Medulla oblongata (tissue), 1 donor: Measurements from ENCODE around the gene HTR3D.
"Not testable (repeated sequence)": the region's sequence is repeated elsewhere in the genome, so short reads cannot be mapped to it uniquely, and the experiment has no call there.

Experiments used
- DNase-seq: peaks from one replicate; pipeline ENCODE4 v3.0.0-alpha.2; 2015; ENCODE audit errors: extremely low spot score

HTR3D gene, protein sequence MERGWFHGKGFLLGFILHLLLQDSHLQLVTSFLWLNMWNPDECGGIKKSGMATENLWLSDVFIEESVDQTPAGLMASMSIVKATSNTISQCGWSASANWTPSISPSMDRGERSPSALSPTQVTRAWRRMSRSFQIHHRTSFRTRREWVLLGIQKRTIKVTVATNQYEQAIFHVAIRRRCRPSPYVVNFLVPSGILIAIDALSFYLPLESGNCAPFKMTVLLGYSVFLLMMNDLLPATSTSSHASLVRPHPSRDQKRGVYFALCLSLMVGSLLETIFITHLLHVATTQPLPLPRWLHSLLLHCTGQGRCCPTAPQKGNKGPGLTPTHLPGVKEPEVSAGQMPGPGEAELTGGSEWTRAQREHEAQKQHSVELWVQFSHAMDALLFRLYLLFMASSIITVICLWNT

DNA sequence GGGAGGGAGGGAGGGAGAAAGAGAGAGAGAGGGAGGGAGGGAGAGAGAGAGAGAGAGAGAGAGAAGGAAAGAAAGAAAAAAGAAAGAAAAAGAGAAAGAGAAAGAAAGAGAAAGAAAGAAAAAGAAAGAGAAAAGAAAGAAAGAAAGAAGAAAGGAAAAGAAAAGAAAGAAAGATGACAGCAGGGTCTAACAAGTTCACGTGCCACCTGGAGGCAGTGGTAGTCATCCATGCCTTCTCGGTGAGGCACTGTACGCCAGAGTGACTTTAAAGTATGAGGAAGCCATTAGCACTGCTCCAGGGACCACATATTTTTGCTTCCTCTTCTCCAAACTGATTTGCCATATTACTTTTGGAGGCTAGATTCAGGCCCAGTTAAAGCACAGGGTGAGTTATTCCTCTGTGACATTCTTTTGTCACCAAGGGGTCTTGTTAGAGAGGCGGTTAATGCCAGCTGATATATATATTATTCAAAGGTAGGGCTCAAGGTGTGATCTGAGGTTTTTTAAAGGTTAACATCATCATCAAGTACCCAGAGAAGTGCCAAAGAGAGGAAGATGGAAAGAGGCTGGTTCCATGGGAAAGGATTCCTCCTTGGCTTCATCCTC, at the start of gene HTR3D:
TSS of gene HTR3D (plus strand) at position 556 of the 606 bp plus-strand sequence. CDS start at position 556, 0 bp downstream.
- DNase-seq, result no peak

- no peak for DNase-seq
These were observed 49.4 kb upstream of the HTR3D start for GRCh38 chr3:183981990-183982644.

GRCh38 chr3:183984127-183984740, 47.3 kb upstream of the HTR3D start:
- DNase-seq, result no peak

DNA sequence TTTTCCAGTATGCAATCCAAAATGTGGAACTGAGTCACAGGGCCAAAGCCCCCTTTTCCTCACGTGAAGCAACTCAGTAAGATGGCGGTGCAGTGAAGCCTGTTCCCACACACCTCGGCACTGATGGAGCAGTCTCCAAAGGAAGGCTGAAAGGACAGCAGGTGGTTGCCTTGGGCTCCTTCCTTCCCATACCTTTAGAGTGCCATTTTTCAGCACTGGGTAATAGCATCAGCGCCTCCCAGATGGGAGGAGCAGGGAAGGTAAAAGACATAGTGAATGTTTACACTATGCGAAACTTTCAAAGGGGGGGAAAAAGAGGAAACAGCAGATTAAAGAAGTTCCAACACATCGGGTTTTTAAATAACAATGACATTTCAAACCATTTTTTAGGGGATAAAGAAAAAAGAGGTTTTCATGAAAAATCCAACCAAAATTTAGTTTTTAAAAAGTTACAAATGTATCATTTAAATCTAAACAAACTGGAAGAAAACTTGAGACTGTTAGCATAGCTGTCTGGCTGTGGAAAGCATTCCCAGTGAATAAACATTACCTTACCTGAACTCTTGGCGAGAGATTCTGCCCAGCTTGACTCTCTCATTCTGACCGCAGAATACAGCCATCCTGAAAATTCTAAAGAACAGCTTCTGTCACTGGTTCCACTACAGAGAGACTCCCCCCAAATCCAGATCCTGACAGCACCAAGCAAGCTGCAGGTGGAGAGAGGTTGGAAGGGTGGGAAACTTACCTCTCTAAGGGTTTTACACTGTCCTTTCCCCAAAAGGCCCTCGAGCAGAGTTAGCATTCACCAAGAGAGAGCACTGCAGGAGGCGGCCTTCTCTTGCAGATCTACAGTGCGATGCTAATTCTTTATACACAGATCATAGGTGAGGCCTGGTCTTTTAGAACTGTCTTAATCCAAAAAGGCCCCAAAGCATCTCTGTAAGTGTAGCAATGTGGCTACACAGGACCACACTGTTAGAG, 46.5 kb upstream of the HTR3D start:
- no peak for DNase-seq

DNA sequence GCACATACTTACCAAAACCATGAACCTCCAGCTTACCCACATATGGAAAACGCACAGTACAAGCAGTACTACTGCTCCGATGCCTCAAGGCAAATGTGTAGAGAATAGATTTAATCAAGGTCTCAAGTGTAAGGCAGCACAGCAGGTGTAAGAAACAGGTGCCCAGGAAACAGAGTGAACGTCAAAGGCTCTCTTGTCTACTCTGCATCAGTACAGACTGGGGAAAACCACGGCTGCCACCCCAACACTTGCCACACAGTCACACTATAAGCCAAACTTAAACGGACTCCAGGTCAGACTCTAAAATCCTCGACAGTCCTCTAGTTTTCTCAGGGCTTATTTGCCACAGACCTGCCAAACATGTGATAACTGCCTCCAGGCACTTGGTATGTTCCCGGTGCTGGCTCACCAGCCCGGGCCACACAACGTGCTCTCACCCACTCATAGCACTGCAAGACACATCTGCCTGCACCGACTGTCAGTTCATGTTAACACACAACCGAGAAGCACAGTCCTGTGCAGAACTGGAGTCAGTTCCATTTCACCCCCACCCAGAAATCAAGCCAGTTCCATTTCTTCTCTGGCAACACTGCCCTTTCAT, 44.4 kb upstream of the HTR3D start:
- no peak for DNase-seq

DNA sequence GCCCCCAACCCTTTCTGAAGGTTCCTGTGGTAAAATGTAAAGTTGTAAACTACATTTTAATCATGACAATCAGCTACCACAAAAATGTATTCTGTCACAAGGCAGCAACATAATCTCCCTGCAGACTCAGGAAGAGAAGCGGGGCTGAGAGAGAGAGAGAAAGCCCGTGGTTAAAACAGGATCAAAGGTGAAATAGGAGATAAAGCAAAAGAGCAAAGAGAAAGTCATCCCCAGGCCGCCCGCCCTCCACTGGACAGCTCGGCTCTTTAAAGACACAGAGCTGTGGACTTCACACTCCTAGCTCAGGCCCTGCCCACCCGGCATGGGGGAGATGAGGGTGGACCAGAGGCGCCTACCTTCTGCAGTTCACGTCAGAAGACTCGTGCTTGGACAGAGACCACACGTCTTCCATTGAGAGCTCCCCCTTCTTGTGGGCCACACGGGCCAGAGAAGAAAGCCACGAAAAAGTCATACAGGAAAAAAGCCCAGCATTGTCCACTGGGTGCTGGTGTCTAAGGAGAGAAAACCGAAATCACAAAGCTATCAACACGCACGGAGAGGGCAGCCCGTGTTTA, 43.2 kb upstream of the HTR3D start:
- no peak for DNase-seq

DNA sequence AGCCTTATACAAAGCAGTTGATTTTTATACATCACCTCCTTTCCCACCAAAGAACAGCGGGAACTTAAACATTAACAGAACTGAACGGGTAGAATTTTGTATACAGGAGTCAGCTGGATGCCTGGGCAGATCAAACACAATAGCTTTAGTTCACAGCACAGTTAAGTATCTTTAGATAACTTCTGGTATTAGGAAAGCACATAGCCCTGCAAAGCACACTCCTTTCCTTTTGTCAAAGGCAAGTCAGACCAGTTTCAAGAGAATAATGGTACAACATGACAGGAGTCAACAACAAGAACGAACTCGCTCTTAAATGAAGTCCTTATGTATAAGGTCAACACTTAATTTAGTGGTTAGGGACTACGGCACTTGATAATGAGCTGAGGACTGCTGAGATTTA, 40.1 kb upstream of the HTR3D start:
- DNase-seq, result no peak

- DNase-seq, result no peak
These were observed 29.8 kb upstream of the HTR3D start for GRCh38 chr3:184001761-184002160.

DNA sequence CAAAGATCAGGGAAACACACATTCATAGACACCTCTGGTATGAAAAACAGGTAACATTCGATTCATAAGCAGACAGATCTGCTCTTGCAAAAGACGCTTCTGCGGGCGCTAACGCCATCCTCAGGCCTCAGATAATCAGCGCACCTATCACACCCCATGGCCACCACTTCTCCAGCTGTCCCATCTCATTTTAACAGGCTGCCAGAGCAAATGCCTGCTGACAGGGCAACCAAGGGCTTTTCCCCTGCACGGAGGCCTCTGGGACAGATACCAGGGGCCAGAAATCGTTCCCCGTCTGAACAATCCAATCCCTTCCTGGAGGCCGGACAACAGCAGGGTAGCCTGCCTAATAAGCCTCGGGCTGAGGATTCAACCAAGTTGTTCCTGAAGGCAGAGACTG, 29.1 kb upstream of the HTR3D start:
- DNase-seq, result no peak

DNA sequence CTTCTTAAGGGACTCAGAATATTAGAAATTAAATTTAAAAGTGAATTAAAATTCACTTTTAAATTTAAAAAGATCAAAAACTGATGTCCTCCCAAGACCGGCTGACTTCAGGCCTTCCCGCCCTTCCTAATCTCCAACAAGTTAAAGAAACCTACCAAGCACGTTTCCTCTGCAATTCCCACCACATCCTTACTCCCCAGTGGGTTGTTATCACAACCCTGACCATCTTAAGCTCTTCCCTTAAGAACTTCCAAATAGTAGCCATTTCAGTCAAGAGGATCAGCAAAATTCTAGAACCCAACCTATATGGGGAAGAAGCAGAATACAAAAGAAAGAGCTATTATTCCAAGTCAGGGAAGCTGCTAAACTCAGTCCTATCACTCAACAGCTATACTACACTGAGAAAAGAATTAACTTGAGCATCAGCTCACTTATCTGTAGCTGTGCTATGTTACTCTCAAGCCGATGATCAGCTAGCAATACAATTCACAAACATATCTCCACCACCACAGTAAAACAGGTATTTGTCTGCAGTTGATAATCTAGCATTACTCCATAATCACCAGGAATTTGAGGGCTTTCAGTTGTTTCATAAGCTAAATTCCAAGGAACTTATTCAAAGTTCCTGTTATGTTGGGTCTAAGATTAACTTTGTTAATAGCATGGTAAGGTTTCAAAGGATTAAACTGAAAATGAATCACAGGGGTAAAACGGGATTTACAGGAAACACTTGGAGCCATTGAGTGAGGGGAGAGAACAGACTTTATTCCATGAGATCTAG, 28.2 kb upstream of the HTR3D start:
- DNase-seq, result no peak

DNA sequence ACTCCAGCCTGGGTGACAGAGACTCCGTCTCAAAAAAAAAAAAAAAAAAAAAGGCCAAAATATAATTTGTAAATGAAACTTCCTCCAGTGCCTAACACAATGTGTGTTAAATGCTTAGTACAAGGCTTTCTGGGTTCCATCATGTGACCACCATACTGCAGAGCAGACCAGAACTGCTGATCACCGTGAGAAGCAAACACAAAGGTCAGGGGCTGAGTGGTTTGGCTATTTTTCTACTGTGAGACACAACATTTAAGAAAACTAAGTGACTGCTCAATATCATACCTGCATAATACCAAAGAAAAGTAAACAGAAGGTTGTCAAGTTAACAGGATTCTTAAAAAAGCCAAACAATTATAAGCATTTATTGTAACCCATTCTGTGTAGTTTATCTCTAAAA, 27.1 kb upstream of the HTR3D start:
- peak; percentile 41 for DNase-seq

DNA sequence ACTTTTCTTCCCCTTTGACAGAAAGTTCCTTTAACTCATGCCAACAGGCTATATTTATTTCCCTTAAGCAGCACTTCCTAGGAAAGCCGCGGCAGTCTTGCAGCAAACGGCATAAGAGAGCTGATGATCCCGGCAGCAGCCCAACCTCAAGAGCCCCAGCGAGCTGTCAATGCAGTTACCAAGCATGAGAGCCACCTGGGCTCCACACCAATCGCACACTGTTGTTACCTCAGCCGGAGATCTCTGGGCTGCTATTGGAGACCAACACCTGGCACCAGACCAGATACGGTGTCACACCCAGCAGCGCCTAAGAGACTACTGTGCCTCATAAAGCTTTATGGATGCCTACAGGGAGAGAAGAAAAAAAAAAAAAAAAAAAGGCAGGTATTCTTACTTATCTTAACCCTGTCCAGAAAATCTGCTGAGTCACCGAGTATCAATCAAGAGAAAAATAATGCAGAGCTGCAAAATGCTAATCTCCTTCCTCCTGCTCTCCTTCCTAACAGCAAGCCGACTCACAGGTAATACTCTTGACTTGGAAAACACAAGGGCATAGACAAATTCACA, 25.5 kb upstream of the HTR3D start:
- DNase-seq, result peak; percentile 53

DNA sequence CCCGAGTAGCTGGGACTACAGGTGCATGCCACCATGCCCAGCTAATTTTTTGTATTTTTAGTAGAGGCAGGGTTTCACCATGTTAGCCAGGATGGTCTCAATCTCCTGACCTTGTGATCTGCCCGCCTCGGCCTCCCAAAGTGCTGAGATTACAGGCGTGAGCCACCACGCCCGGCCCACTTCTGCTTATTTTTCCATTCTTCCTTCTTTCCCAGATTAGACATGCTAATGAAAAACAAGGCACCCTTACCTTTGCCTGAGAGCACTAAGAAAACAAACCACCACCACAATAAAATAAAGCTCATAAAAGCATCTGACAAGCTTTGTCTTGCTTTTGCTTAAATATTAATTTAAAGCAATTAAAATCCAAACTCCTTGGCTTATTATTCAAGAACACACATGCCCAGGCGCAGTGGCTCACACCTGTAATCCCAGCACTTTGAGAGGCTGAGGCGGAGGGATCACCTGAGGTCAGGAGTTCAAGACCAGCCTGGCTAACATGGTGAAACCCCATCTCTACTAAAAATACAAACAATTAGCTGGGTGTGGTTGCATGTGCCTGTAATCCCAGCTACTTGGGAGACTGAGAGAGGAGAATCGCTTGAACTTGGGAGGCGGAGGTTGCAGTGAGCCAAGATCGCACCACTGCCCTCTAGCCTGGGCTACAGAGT, 24.3 kb upstream of the HTR3D start:
- not testable (repeated sequence) for DNase-seq

GRCh38 chr3:184008161-184008560, 23.4 kb upstream of the HTR3D start:
- no peak for DNase-seq

DNA sequence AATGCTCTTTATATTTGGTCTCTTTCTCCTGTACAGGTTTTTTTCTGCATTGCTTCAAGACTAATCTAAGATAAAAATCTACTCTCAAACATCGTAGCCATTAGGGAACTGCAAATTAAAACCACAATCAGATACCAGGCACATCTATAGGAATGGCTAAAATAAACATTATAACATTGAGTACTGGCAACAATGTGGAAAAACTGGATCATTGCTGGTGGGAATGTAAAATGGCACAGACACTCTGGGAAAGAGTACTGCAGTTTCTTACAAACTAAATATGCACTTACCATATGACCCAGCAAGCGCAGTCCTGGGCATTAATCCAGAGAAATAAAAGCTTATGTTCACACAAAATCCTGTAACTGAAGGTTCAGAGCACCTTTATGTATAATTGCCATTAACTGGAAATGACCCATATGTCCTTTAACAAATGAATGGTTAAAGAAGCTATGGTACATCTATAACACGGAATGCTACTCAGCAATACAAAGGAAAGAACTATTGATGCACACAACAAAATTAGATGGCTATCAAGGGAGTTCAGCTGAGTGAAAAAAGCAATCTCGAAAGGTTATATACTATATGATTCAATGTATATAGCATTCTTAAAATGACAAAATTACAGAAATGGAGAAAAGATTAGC, 20.2 kb upstream of the HTR3D start:
- no peak for DNase-seq

- no peak for DNase-seq
These were observed 19.3 kb upstream of the HTR3D start for GRCh38 chr3:184011937-184012889.

DNA sequence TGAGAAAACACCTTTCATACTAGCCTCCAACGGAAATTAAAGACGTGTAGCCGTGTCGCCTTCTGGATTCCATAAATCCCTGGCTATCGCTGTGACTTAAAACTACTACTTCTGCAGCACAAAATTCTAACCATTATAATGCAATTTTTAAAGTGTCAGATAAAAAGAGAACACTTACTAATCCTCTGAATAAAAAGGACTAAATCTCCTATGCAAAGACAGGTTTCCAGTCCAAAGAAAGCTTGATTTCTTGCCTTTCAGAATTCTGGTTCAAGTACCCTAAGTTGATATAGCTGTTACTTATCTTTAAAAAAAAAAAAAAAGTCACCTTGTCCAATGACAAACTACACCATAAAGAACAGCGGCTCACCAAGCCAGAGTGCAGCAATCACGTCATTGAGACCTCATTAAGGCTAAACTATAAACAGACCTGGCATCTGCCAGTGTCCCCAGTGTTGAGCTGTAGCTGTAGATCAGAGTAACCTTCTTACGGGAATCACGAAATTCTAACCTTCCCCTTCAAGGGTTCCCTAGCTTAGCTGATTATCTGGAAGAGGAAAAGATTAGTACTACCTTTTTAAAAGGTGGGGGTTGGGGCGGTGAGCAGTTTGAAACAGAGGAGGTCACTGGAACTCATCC, 16.0 kb upstream of the HTR3D start:
- no peak for DNase-seq
